ENCODE data around the gene UNC80. TPM values are rescaled to one million over a fixed set of nuclear protein-coding genes. Genes with fewer than 3 reads are reported as not detected.

The UNC80 gene
- total RNA-seq, 1 experiment from 2014 or later = 0.03 TPM

Other genes with a start within 250 kb of the UNC80 start
- 17.9 and 21.8 TPM in 2 replicates for gene RPE, start 230.8 kb downstream of the UNC80 start, total RNA-seq (2014; rRNA removed; shearing (Covaris generic); ENCODE audit: low replicate concordance)

All from Caki2 (cell line).